Measurements from ENCODE around the gene RAB11FIP3.

RAB11FIP3 gene

GRCh38 chr16:466651-467050, 41.2 kb downstream of the RAB11FIP3 start:
- TF ChIP-seq TCF12 (IDR thresholded peaks at IDR 0.05; ENCODE audit: low read depth) (no peak), EGR1 (IDR thresholded peaks at IDR 0.05) (no peak), CEBPB (IDR thresholded peaks at IDR 0.05) (no peak), TAF1 (IDR thresholded peaks at IDR 0.05; ENCODE audit: low read depth) (no peak), ZBTB7A (IDR thresholded peaks at IDR 0.05; ENCODE audit: low read depth) (no peak), TEAD4 (IDR thresholded peaks at IDR 0.05) (no peak), FOXM1 (IDR thresholded peaks at IDR 0.05; ENCODE audit: borderline replicate concordance, low read depth) (no peak), RAD21 (IDR thresholded peaks at IDR 0.05; ENCODE audit: low read depth) (no peak), MAX (IDR thresholded peaks at IDR 0.05) (no peak), YY1 (IDR thresholded peaks at IDR 0.05; ENCODE audit: low read depth) (no peak), NFIC (IDR thresholded peaks at IDR 0.05) (no peak), EP300 (IDR thresholded peaks at IDR 0.05; ENCODE audit: borderline replicate concordance) (no peak), REST (IDR thresholded peaks at IDR 0.05; ENCODE audit: low read depth) (no peak), CREB1 (IDR thresholded peaks at IDR 0.05; ENCODE audit: low read depth) (no peak)
- TF ChIP-seq, protein P1, sequence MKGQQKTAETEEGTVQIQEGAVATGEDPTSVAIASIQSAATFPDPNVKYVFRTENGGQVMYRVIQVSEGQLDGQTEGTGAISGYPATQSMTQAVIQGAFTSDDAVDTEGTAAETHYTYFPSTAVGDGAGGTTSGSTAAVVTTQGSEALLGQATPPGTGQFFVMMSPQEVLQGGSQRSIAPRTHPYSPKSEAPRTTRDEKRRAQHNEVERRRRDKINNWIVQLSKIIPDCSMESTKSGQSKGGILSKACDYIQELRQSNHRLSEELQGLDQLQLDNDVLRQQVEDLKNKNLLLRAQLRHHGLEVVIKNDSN (IDR thresholded peaks at IDR 0.05) = no peak

- TF ChIP-seq EGR1 (IDR thresholded peaks at IDR 0.05) = peak; percentile 58
These were observed 41.9 kb downstream of the RAB11FIP3 start for GRCh38 chr16:467249-467871.

GRCh38 chr16:468068-468821, 42.8 kb downstream of the RAB11FIP3 start:
- TF ChIP-seq EGR1 (IDR thresholded peaks at IDR 0.05) (no peak), NFIC (IDR thresholded peaks at IDR 0.05) (no peak), EP300 (IDR thresholded peaks at IDR 0.05; ENCODE audit: borderline replicate concordance) (no peak), YY1 (IDR thresholded peaks at IDR 0.05; ENCODE audit: low read depth) (no peak), TEAD4 (IDR thresholded peaks at IDR 0.05) (no peak), REST (IDR thresholded peaks at IDR 0.05; ENCODE audit: low read depth) (no peak), MAX (IDR thresholded peaks at IDR 0.05) (no peak), FOXM1 (IDR thresholded peaks at IDR 0.05; ENCODE audit: borderline replicate concordance, low read depth) (no peak), TAF1 (IDR thresholded peaks at IDR 0.05; ENCODE audit: low read depth) (no peak), CREB1 (IDR thresholded peaks at IDR 0.05; ENCODE audit: low read depth) (no peak), ZBTB7A (IDR thresholded peaks at IDR 0.05; ENCODE audit: low read depth) (no peak), RAD21 (IDR thresholded peaks at IDR 0.05; ENCODE audit: low read depth) (no peak), CEBPB (IDR thresholded peaks at IDR 0.05) (no peak), TCF12 (IDR thresholded peaks at IDR 0.05; ENCODE audit: low read depth) (no peak)
- TF ChIP-seq, protein P1 (IDR thresholded peaks at IDR 0.05) = no peak

- TF ChIP-seq NFIC (IDR thresholded peaks at IDR 0.05) (no peak), FOXM1 (IDR thresholded peaks at IDR 0.05; ENCODE audit: borderline replicate concordance, low read depth) (no peak), CEBPB (IDR thresholded peaks at IDR 0.05) (no peak)
- TF ChIP-seq, protein P1 (IDR thresholded peaks at IDR 0.05) = no peak
These were observed 45.0 kb downstream of the RAB11FIP3 start for GRCh38 chr16:470418-470817.

GRCh38 chr16:471353-472198, 46.1 kb downstream of the RAB11FIP3 start:
- TF ChIP-seq MAX (IDR thresholded peaks at IDR 0.05) = 0 out of 2 replicates have a peak, but pooled peaks have one; percentile 13
- TF ChIP-seq, protein P1 (IDR thresholded peaks at IDR 0.05) = no peak
